GM23248 (cell line): ENCODE measurements around the gene MYO3A. TPM values are rescaled to one million over a fixed set of nuclear protein-coding genes. Genes with fewer than 3 reads are reported as not detected.

Experiments used
- DNase-seq: peaks from one replicate; pipeline ENCODE4 v3.0.0-alpha.2; 2015
- H2AFZ ChIP-seq: fragments of 200-600 bp; sonication (generic); 2 replicates; pipeline ENCODE4 v1.6.1; 2016; ENCODE audit warnings: antibody characterized with exemption
- H3F3A ChIP-seq: fragments of 200-600 bp; sonication (generic); 2 replicates; pipeline ENCODE4 v1.6.1; 2016; ENCODE audit warnings: mild to moderate bottlenecking, antibody characterized with exemption, mixed run types; ENCODE audit not compliant: insufficient read depth
- H3K27ac ChIP-seq: fragments of 200-600 bp; sonication (generic); 2 replicates; pipeline ENCODE4 v1.5.1; 2016; ENCODE audit warnings: mild to moderate bottlenecking
- H3K27me3 ChIP-seq: fragments of 200-600 bp; sonication (generic); replicated peaks from 2 replicates; pipeline ENCODE4 v1.6.1; 2016; ENCODE audit warnings: mild to moderate bottlenecking; ENCODE audit not compliant: insufficient read depth
- H3K36me3 ChIP-seq: fragments of 200-600 bp; sonication (generic); 2 replicates; pipeline ENCODE4 v1.6.1; 2016; ENCODE audit warnings: low read depth, mild to moderate bottlenecking
- H3K4me1 ChIP-seq: fragments of 200-600 bp; sonication (generic); 2 replicates; pipeline ENCODE4 v1.6.1; 2016; ENCODE audit warnings: mild to moderate bottlenecking; ENCODE audit not compliant: insufficient read depth
- H3K4me2 ChIP-seq: fragments of 200-600 bp; sonication (generic); one replicate; pipeline ENCODE4 v1.6.1; 2016; ENCODE audit warnings: mild to moderate bottlenecking; ENCODE audit not compliant: unreplicated experiment
- H3K4me3 ChIP-seq: fragments of 200-600 bp; sonication (generic); 2 replicates; pipeline ENCODE4 v1.5.1; 2016; ENCODE audit warnings: mild to moderate bottlenecking
- H3K79me2 ChIP-seq: fragments of 200-600 bp; sonication (generic); 2 replicates; pipeline ENCODE4 v1.6.1; 2016; ENCODE audit warnings: mild to moderate bottlenecking; ENCODE audit not compliant: insufficient read depth
- H3K9ac ChIP-seq: fragments of 200-600 bp; sonication (generic); 2 replicates; pipeline ENCODE4 v1.6.1; 2016; ENCODE audit warnings: mild to moderate bottlenecking
- H3K9me2 ChIP-seq: fragments of 200-600 bp; sonication (generic); 2 replicates; pipeline ENCODE4 v1.6.1; 2016; ENCODE audit warnings: mixed run types, mild to moderate bottlenecking, moderate library complexity; ENCODE audit not compliant: insufficient read depth
- H3K9me3 ChIP-seq: fragments of 200-600 bp; sonication (generic); one replicate; pipeline ENCODE4 v1.6.1; 2017; ENCODE audit warnings: low read depth
- H4K20me1 ChIP-seq: fragments of 200-600 bp; sonication (generic); 2 replicates; pipeline ENCODE4 v1.6.0; 2016; ENCODE audit not compliant: insufficient read depth
- EZH2 ChIP-seq: fragments of 200-600 bp; sonication (generic); IDR thresholded peaks from 2 replicates; pipeline ENCODE4 v1.6.1; 2018; ENCODE audit warnings: antibody characterized with exemption, mild to moderate bottlenecking; ENCODE audit not compliant: insufficient read depth, poor library complexity, severe bottlenecking
- EZH2phosphoT487 ChIP-seq: fragments of 200-600 bp; sonication (generic); IDR thresholded peaks from 2 replicates; pipeline ENCODE4 v1.6.1; 2018; ENCODE audit warnings: antibody characterized with exemption, moderate library complexity, mild to moderate bottlenecking, low read depth; ENCODE audit not compliant: insufficient read depth
- WGBS, 2 experiments: methylation state at CpG; one replicate each; pipeline ENCODE4 v1.1.6; 2015 to 2017; ENCODE audit warnings: low lambda C conversion rate in 2 of 2, low coverage in 1 of 2; ENCODE audit errors: missing lambda C conversion rate in 2 of 2; 5-methylcytosine and 5-hydroxymethylcytosine counted together
- in situ Hi-C: fragments of 300-500 bp; cut with MboI; formaldehyde crosslinking; loops from 2 replicates; pipeline ENCODE4 v1.15.0; 2020
- polyA plus RNA-seq: library from polyadenylated mRNA; unstranded; fragments of >200 nt; fragmentation: Nextera tagmentation; extraction: Ambion mirVana; gene quantifications from 2 replicates; pipeline ENCODE4 v1.2.1, GENCODE V29; 2016
- total RNA-seq: library from RNA; depleted of rRNA; stranded (reverse); fragments of >200 nt; shearing (Covaris generic); gene quantifications from 2 replicates; pipeline ENCODE4 v1.2.3, GENCODE V29; 2014

Gene MYO3A
- total and polyA plus RNA-seq, 2 experiments from 2014 or later: not detected

- no peaks in the 10 kb centered on the region for H3K9me2 ChIP-seq
- no peaks in the 10 kb centered on the region for H3K79me2 ChIP-seq
- H3K9ac ChIP-seq: no peak overlapping the region
- TF ChIP-seq EZH2 (no peak), EZH2phosphoT487 (no peak)
- DNase-seq: no peak
- H3K36me3 ChIP-seq: no peaks in the 10 kb centered on the region
- no peaks in the 10 kb centered on the region for H3K4me1 ChIP-seq
- H3F3A ChIP-seq: no peaks in the 10 kb centered on the region
- no peaks in the 10 kb centered on the region for H4K20me1 ChIP-seq
- no peak overlapping the region for H3K27ac ChIP-seq
- no peak overlapping the region for H2AFZ ChIP-seq
- WGBS, 2 experiments: 82% methylated on average over 6 of the region's 6 CpGs
- H3K27me3 ChIP-seq: peaks cover 5% of the 10 kb centered on the region; the same call in 1 of the 2 replicates
- H3K4me3 ChIP-seq: no peak overlapping the region
- in situ Hi-C loops: no loop called here
- no peaks in the 10 kb centered on the region for H3K9me3 ChIP-seq
- H3K4me2 ChIP-seq: no peak overlapping the region
These were observed 301.7 kb downstream of the MYO3A start for GRCh38 chr10:26235761-26236160.

- Histone ChIP-seq H4K20me1 (no peaks in the 10 kb centered on the region), H2AFZ (no peak overlapping the region), H3K27me3 (peaks cover under 1% of the 10 kb centered on the region; the same call in 1 of the 2 replicates), H3K4me3 (no peak overlapping the region), H3K79me2 (no peaks in the 10 kb centered on the region), H3F3A (no peaks in the 10 kb centered on the region), H3K9ac (no peak overlapping the region), H3K9me3 (no peaks in the 10 kb centered on the region), H3K4me1 (no peaks in the 10 kb centered on the region), H3K27ac (no peak overlapping the region), H3K9me2 (no peaks in the 10 kb centered on the region), H3K36me3 (no peaks in the 10 kb centered on the region), H3K4me2 (no peak overlapping the region)
- no peak for TF ChIP-seq EZH2
- TF ChIP-seq EZH2phosphoT487: no peak
- in situ Hi-C loops: no loop called here
- 15% methylated on average over 2 of the region's 2 CpGs for WGBS, 2 experiments
- no peak for DNase-seq
These were observed 304.3 kb downstream of the MYO3A start for GRCh38 chr10:26238378-26238777.

- H3K36me3 ChIP-seq: no peaks in the 10 kb centered on the region
- DNase-seq: no peak
- 8% methylated on average over 5 of the region's 5 CpGs for WGBS, 2 experiments
- H3K27me3 ChIP-seq: no peaks in the 10 kb centered on the region
- no peak overlapping the region for H3K9ac ChIP-seq
- H3K4me3 ChIP-seq: no peak overlapping the region
- in situ Hi-C loops: no loop called here
- no peak overlapping the region for H2AFZ ChIP-seq
- no peak overlapping the region for H3K4me2 ChIP-seq
- no peak overlapping the region for H3K27ac ChIP-seq
- H3K9me2 ChIP-seq: no peaks in the 10 kb centered on the region
- no peaks in the 10 kb centered on the region for H3K9me3 ChIP-seq
- no peaks in the 10 kb centered on the region for H4K20me1 ChIP-seq
- H3K79me2 ChIP-seq: no peaks in the 10 kb centered on the region
- no peaks in the 10 kb centered on the region for H3K4me1 ChIP-seq
- TF ChIP-seq EZH2phosphoT487: no peak
- no peak for TF ChIP-seq EZH2
- H3F3A ChIP-seq: no peaks in the 10 kb centered on the region
These were observed 308.8 kb downstream of the MYO3A start for GRCh38 chr10:26242706-26243350.

DNA sequence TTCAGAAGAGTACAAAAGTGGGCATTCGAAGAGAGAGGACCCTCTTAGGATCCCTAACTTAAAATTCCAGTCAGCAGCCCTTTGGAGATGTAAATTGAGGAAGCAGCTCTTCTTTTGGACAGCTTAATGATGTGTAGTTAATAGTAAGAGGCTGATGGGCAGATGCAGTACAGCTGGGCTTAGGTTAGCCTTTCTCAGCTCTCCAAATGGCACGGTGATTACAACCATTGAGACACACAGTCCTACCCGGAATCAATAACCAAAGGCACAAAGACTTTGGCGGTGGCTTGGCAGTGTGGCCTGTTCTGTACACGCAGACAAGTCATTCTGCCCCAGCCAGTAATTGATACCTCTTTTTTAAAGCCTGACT lies 309.3 kb downstream of the MYO3A start:
- Histone ChIP-seq H3K4me3 (no peak overlapping the region), H3K9me3 (no peaks in the 10 kb centered on the region), H3K27ac (no peak overlapping the region), H3K4me1 (no peaks in the 10 kb centered on the region), H2AFZ (no peak overlapping the region), H3F3A (no peaks in the 10 kb centered on the region), H3K9ac (no peak overlapping the region), H4K20me1 (no peaks in the 10 kb centered on the region), H3K79me2 (no peaks in the 10 kb centered on the region), H3K36me3 (no peaks in the 10 kb centered on the region), H3K27me3 (no peaks in the 10 kb centered on the region), H3K9me2 (no peaks in the 10 kb centered on the region), H3K4me2 (no peak overlapping the region)
- in situ Hi-C loops: no loop called here
- no peak for TF ChIP-seq EZH2
- TF ChIP-seq EZH2phosphoT487: no peak
- 3 to 4% methylated on average over 5 of the region's 5 CpGs for WGBS, 2 experiments
- DNase-seq: no peak

- Histone ChIP-seq H3K4me2 (no peak overlapping the region), H4K20me1 (no peaks in the 10 kb centered on the region), H2AFZ (no peak overlapping the region), H3K36me3 (no peaks in the 10 kb centered on the region), H3K79me2 (no peaks in the 10 kb centered on the region), H3F3A (no peaks in the 10 kb centered on the region), H3K9me2 (no peaks in the 10 kb centered on the region), H3K9me3 (no peaks in the 10 kb centered on the region), H3K27me3 (no peaks in the 10 kb centered on the region), H3K4me1 (no peaks in the 10 kb centered on the region), H3K4me3 (no peak overlapping the region), H3K9ac (no peak overlapping the region), H3K27ac (no peak overlapping the region)
- TF ChIP-seq EZH2phosphoT487 (no peak), EZH2 (no peak)
- in situ Hi-C loops: no loop called here
- no peak for DNase-seq
- WGBS, 2 experiments: 42 to 51% methylated on average over 6 of the region's 6 CpGs
These were observed 315.7 kb downstream of the MYO3A start for GRCh38 chr10:26249681-26250080.
